ENCODE measurements around the gene AFG1L.

Gene AFG1L

GRCh38 chr6:108564178-108564577 is 269.3 kb downstream of the AFG1L start:
- peak; percentile 95 for DNase-seq (ENCODE audit: low read depth)
- TF ChIP-seq CTCF (IDR thresholded peaks at IDR 0.05; ENCODE audit: control insufficient read depth, insufficient read depth, low read depth, low read length, missing control alignments) = no peak
- no peak overlapping the region for H3K4me3 ChIP-seq (ENCODE audit: control insufficient read depth, low read depth, low read length)

GRCh38 chr6:108565091-108565766 is 270.4 kb downstream of the AFG1L start:
- no peak for TF ChIP-seq CTCF (IDR thresholded peaks at IDR 0.05; ENCODE audit: control insufficient read depth, insufficient read depth, low read depth, low read length, missing control alignments)
- H3K4me3 ChIP-seq (ENCODE audit: control insufficient read depth, low read depth, low read length) = no peak overlapping the region
- no peak for DNase-seq (ENCODE audit: low read depth)

GRCh38 chr6:108565893-108566292 is 271.0 kb downstream of the AFG1L start:
- peak; percentile 20 for TF ChIP-seq CTCF (IDR thresholded peaks at IDR 0.05; ENCODE audit: control insufficient read depth, insufficient read depth, low read depth, low read length, missing control alignments)
- H3K4me3 ChIP-seq (ENCODE audit: control insufficient read depth, low read depth, low read length) = no peak overlapping the region
- DNase-seq (ENCODE audit: low read depth) = peak; percentile 82

- H3K4me3 ChIP-seq (ENCODE audit: control insufficient read depth, low read depth, low read length) = no peak overlapping the region
- no peak for DNase-seq (ENCODE audit: low read depth)
- no peak for TF ChIP-seq CTCF (IDR thresholded peaks at IDR 0.05; ENCODE audit: control insufficient read depth, insufficient read depth, low read depth, low read length, missing control alignments)
These were observed 271.6 kb downstream of the AFG1L start for GRCh38 chr6:108566406-108566805.

GRCh38 chr6:108568101-108568500 is 273.2 kb downstream of the AFG1L start:
- TF ChIP-seq CTCF (IDR thresholded peaks at IDR 0.05; ENCODE audit: control insufficient read depth, insufficient read depth, low read depth, low read length, missing control alignments) = no peak
- no peak overlapping the region for H3K4me3 ChIP-seq (ENCODE audit: control insufficient read depth, low read depth, low read length)
- no peak for DNase-seq (ENCODE audit: low read depth)

- no peak overlapping the region for H3K4me3 ChIP-seq (ENCODE audit: control insufficient read depth, low read depth, low read length)
- no peak for TF ChIP-seq CTCF (IDR thresholded peaks at IDR 0.05; ENCODE audit: control insufficient read depth, insufficient read depth, low read depth, low read length, missing control alignments)
- DNase-seq (ENCODE audit: low read depth) = no peak
These were observed 273.9 kb downstream of the AFG1L start for GRCh38 chr6:108568551-108569305.

All from AG09309 (cell line).